HCT116 (cell line): Measurements from ENCODE around the gene MTHFSD.

ENCODE experiments used
- CEBPB ChIP-seq: IDR thresholded peaks from 2 replicates; pipeline ENCODE4 v1.6.1; 2012; ENCODE audit warnings: low read depth
- CTCF ChIP-seq, 3 experiments: fragments of 200-600 bp in 1 of 3; sonication (generic) in 1 of 3; IDR thresholded peaks in 2 of 3; conservative IDR thresholded peaks in 1 of 3; 2 replicates each; pipeline ENCODE4 v1.5.1; 2012 to 2017; ENCODE audit warnings: low read depth in 2 of 3, low read length in 2 of 3, antibody characterized with exemption in 1 of 3, borderline replicate concordance in 1 of 3, control low read depth in 1 of 3, mild to moderate bottlenecking in 1 of 3, mixed read lengths in 1 of 3, mixed run types in 1 of 3, moderate library complexity in 1 of 3; ENCODE audit not compliant: insufficient read depth in 1 of 3
- POLR2A ChIP-seq: IDR thresholded peaks from 2 replicates; pipeline ENCODE4 v1.7.0; 2011; ENCODE audit warnings: borderline replicate concordance; ENCODE audit not compliant: insufficient read depth, insufficient read length; ENCODE audit errors: extremely low read depth
- REST ChIP-seq: IDR thresholded peaks from 2 replicates; pipeline ENCODE4 v1.6.1; 2012; ENCODE audit warnings: low read depth
- ZNF274 ChIP-seq: fragments of 200-500 bp; sonication (Bioruptor generic); IDR thresholded peaks from 2 replicates; pipeline ENCODE4 v1.6.1; 2014; ENCODE audit warnings: mild to moderate bottlenecking, low read depth, low read length, inconsistent platforms

- TF ChIP-seq CEBPB (no peak), CTCF (IDR thresholded peaks at IDR 0.05 in 2 of 3, conservative IDR thresholded peaks at IDR 0.05 in 1 of 3; ENCODE audit: borderline replicate concordance in 1 of 3, insufficient read depth in 1 of 3, low read depth in 2 of 3, low read length in 2 of 3) (no peak), POLR2A (no peak), ZNF274 (no peak), REST (no peak)
Measured at GRCh38 chr16:86591270-86591669, 36.2 kb upstream of the MTHFSD start.
